ENCODE results near the gene LIMK2.

- no peak for TF ChIP-seq CTCF (conservative IDR thresholded peaks at IDR 0.05; ENCODE audit: low read depth, low read length)
- no peak for TF ChIP-seq EZH2 (IDR thresholded peaks at IDR 0.05; ENCODE audit: borderline replicate concordance, low read depth, low read length, poor library complexity, severe bottlenecking)
Observed at GRCh38 chr22:31289344-31289743, 77.2 kb downstream of the LIMK2 start.
